SK-N-SH (cell line): ENCODE results near the gene RRP1B. TPM values are rescaled to one million over a fixed set of nuclear protein-coding genes. Genes with fewer than 3 reads are reported as not detected.

Source experiments
- CTCF ChIA-PET: fragments of 300-600, 350-600 bp; formaldehyde crosslinking; extraction: SDS; loops from one replicate; lab custom pipeline; 2021; lab: Yijun Ruan, JAX
- POLR2A ChIA-PET: fragments of 350-600 bp; sonication (Branson Sonifier 250); formaldehyde crosslinking; extraction: SDS; loops from one replicate; lab custom pipeline; 2020; ENCODE audit warnings: antibody characterized with exemption, inconsistent platforms; lab: Yijun Ruan, JAX
- DNase-seq: peaks from one replicate; pipeline ENCODE4 v3.0.0; 2012
- H2AFZ ChIP-seq: fragments of 200-600 bp; sonication (generic); 2 replicates; pipeline ENCODE4 v1.8.1; 2016; ENCODE audit warnings: antibody characterized with exemption, mild to moderate bottlenecking, low read depth
- H3F3A ChIP-seq: fragments of 200-600 bp; sonication (generic); replicated peaks from 2 replicates; pipeline ENCODE3; 2016; ENCODE audit warnings: antibody characterized with exemption, mild to moderate bottlenecking; ENCODE audit not compliant: insufficient read depth
- H3K27ac ChIP-seq, 2 experiments: fragments of 200-500 bp in 1 of 2; fragments of 200-600 bp in 1 of 2; sonication (Bioruptor generic) in 1 of 2; sonication (generic), shearing (Covaris generic) in 1 of 2; 2 replicates each; pipeline versions ENCODE4 v1.5.1 to v1.6.1; 2014 to 2016; ENCODE audit warnings: low read depth in 2 of 2, inconsistent platforms in 1 of 2, low read length in 1 of 2, mild to moderate bottlenecking in 1 of 2, mixed read lengths in 1 of 2
- H3K27me3 ChIP-seq: fragments of 200-600 bp; sonication (generic), shearing (Covaris generic); 2 replicates; pipeline ENCODE4 v1.6.1; 2016; ENCODE audit warnings: mixed run types; ENCODE audit not compliant: insufficient read depth
- H3K36me3 ChIP-seq, 2 experiments: fragments of 200-500 bp in 1 of 2; fragments of 200-600 bp in 1 of 2; sonication (Bioruptor generic) in 1 of 2; sonication (generic) in 1 of 2; replicated peaks in 1 of 2; 2 replicates each; pipeline versions ENCODE3 to v1.5.1; 2014 to 2016; ENCODE audit warnings: low read length in 1 of 2, mild to moderate bottlenecking in 1 of 2; ENCODE audit not compliant: insufficient read depth in 2 of 2, control insufficient read depth in 1 of 2
- H3K4me1 ChIP-seq, 2 experiments: fragments of 200-500 bp in 1 of 2; fragments of 200-600 bp in 1 of 2; sonication (Bioruptor generic) in 1 of 2; sonication (generic), shearing (Covaris generic) in 1 of 2; 2 replicates each; pipeline versions ENCODE4 v1.5.1 to v1.6.1; 2014 to 2016; ENCODE audit warnings: low read depth in 1 of 2, low read length in 1 of 2, mixed run types in 1 of 2; ENCODE audit not compliant: insufficient read depth in 2 of 2, control insufficient read depth in 1 of 2
- H3K4me2 ChIP-seq: fragments of 200-600 bp; sonication (generic), shearing (Covaris generic); 2 replicates; pipeline ENCODE4 v1.6.1; 2017; ENCODE audit warnings: mixed run types
- H3K4me3 ChIP-seq, 2 experiments: fragments of 200-500 bp in 1 of 2; fragments of 200-600 bp in 1 of 2; sonication (Bioruptor generic) in 1 of 2; sonication (generic), shearing (Covaris generic) in 1 of 2; 2 replicates each; pipeline versions ENCODE4 v1.5.1 to v1.8.1; 2014 to 2016; ENCODE audit warnings: low read depth in 2 of 2, inconsistent platforms in 1 of 2, low read length in 1 of 2, mild to moderate bottlenecking in 1 of 2, mixed read lengths in 1 of 2, moderate library complexity in 1 of 2
- H3K79me2 ChIP-seq: fragments of 200-600 bp; sonication (generic); 2 replicates; pipeline ENCODE4 v1.8.1; 2017; ENCODE audit warnings: mild to moderate bottlenecking; ENCODE audit not compliant: insufficient read depth
- H3K9ac ChIP-seq: fragments of 200-600 bp; sonication (generic); 2 replicates; pipeline ENCODE4 v1.6.1; 2017; ENCODE audit warnings: mixed run types
- H3K9me2 ChIP-seq: fragments of 200-600 bp; sonication (generic); 2 replicates; pipeline ENCODE4 v1.6.1; 2017; ENCODE audit warnings: mixed run types
- H3K9me3 ChIP-seq: fragments of 200-600 bp; sonication (generic); 2 replicates; pipeline ENCODE4 v1.6.1; 2017; ENCODE audit warnings: mixed run types, mild to moderate bottlenecking, moderate library complexity
- H4K20me1 ChIP-seq: fragments of 200-600 bp; sonication (generic); 2 replicates; pipeline ENCODE4 v1.6.1; 2017; ENCODE audit warnings: mild to moderate bottlenecking, mixed run types; ENCODE audit not compliant: insufficient read depth
- EZH2phosphoT487 ChIP-seq: fragments of 200-600 bp; sonication (generic); IDR thresholded peaks from 2 replicates; pipeline ENCODE4 v1.6.1; 2017; ENCODE audit warnings: low read depth, mixed run types, mild to moderate bottlenecking, antibody characterized with exemption, moderate library complexity, borderline replicate concordance
- FOSL2 ChIP-seq: IDR thresholded peaks from 2 replicates; pipeline ENCODE4 v1.4.0; 2012; ENCODE audit warnings: low read depth, mild to moderate bottlenecking, moderate library complexity, borderline replicate concordance
- FOXM1 ChIP-seq: IDR thresholded peaks from 2 replicates; pipeline ENCODE4 v1.4.0; 2012; ENCODE audit warnings: low read depth, mild to moderate bottlenecking
- GABPA ChIP-seq: IDR thresholded peaks from 2 replicates; pipeline ENCODE4 v1.4.0; 2012; ENCODE audit warnings: low read depth, mild to moderate bottlenecking
- JUND ChIP-seq: IDR thresholded peaks from 2 replicates; pipeline ENCODE4 v1.4.0; 2012
- NFIC ChIP-seq: IDR thresholded peaks from 2 replicates; pipeline ENCODE4 v1.4.0; 2012; ENCODE audit warnings: borderline replicate concordance
- POLR2AphosphoS5 ChIP-seq: IDR thresholded peaks from 2 replicates; pipeline ENCODE4 v1.6.1; 2012; ENCODE audit warnings: low read depth, low read length
- RAD21 ChIP-seq: IDR thresholded peaks from 2 replicates; pipeline ENCODE4 v1.6.1; 2012; ENCODE audit warnings: mild to moderate bottlenecking, low read length
- RCOR1 ChIP-seq: fragments of 150-350 bp; IDR thresholded peaks from 2 replicates; pipeline ENCODE4 v1.6.1; 2017; ENCODE audit warnings: antibody characterized with exemption, low read length
- REST ChIP-seq: IDR thresholded peaks from 2 replicates; pipeline ENCODE4 v1.6.1; 2012; ENCODE audit warnings: mild to moderate bottlenecking, low read depth, low read length, moderate library complexity
- RXRA ChIP-seq: IDR thresholded peaks from 2 replicates; pipeline ENCODE4 v1.4.0; 2012; ENCODE audit warnings: low read depth, mild to moderate bottlenecking, borderline replicate concordance
- SIN3A ChIP-seq: IDR thresholded peaks from 2 replicates; pipeline ENCODE4 v1.6.1; 2012; ENCODE audit warnings: low read depth, mild to moderate bottlenecking, low read length, moderate library complexity, borderline replicate concordance
- TCF12 ChIP-seq: IDR thresholded peaks from 2 replicates; pipeline ENCODE4 v1.4.0; 2012
- TEAD4 ChIP-seq: IDR thresholded peaks from 2 replicates; pipeline ENCODE4 v1.4.0; 2012; ENCODE audit warnings: mild to moderate bottlenecking, borderline replicate concordance; ENCODE audit not compliant: insufficient read depth
- WGBS: methylation state at CpG from one replicate; pipeline ENCODE4 v1.1.6; 2017; ENCODE audit warnings: low lambda C conversion rate; 5-methylcytosine and 5-hydroxymethylcytosine counted together
- polyA plus RNA-seq, 3 experiments: library from polyadenylated mRNA; depleted of rRNA; stranded (reverse); fragments of >200 nt; gene quantifications; 2 replicates each; pipeline ENCODE4 v1.2.3, GENCODE V29; 2012
- TF ChIP-seq, protein P1 (sequence below): fragments of 200-600 bp; sonication (generic); IDR thresholded peaks from 2 replicates; pipeline ENCODE4 v1.6.1; 2017; ENCODE audit warnings: antibody characterized with exemption, mild to moderate bottlenecking, moderate library complexity

The RRP1B gene
- polyA plus RNA-seq, 1 of the 3 experiments (the other 2 are of a cell fraction), result 10.4 TPM

DNA sequence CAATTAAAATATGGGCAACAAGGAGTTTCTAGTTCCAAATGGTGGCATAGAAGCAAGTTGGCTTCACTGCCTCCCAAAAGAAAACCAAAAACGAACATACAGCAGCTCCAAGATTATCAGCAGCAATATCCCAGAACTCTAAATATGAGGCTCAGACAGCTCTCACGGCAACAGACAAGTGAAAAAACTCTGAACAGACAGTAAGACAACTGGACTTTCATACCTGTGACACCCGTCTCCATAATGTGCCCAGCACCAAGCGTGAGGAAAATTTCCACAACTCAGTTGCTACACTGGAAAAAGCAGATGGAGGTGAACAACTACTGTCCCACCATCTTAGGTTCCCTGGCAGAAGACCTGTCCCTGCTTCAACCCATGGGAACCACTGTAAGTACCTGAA lies 40.0 kb upstream of the RRP1B start (continued):
- TF ChIP-seq GABPA (no peak), POLR2AphosphoS5 (no peak)

DNA sequence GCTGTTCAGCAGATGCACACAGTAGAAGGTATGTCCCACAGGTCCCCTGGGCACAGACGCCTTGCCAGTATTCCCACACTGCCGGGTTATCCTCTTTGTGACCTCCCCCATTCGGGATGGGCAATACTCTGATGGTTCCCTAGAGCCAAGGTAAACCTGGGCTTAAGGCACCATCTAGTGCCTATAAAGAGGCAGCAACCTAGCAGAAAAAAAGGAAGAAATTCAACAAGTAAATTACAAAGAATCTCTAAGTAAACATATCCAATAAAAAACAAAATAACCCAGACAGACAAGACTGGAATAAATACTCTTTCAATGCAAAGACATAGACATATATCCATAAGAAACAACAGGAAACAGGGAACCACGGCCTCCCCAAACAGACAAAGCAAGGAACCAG lies 39.5 kb upstream of the RRP1B start:
- POLR2A ChIA-PET, result no interaction called here

More for the DNA sequence above, 39.5 kb upstream of the RRP1B start:
- Histone ChIP-seq H3K79me2 (no peaks in the 10 kb centered on the region), H3F3A (no peaks in the 10 kb centered on the region), H3K9me2 (no peaks in the 10 kb centered on the region), H3K36me3 (peaks cover 0 to 4% of the 10 kb centered on the region in 2 experiments), H3K9ac (no peak overlapping the region), H3K4me3 (no peak overlapping the region), H3K4me2 (no peak overlapping the region), H3K9me3 (no peaks in the 10 kb centered on the region), H3K27me3 (no peaks in the 10 kb centered on the region), H4K20me1 (no peaks in the 10 kb centered on the region), H3K4me1 (no peaks in the 10 kb centered on the region; a peak in 1 of 4 replicates), H3K27ac (no peak overlapping the region), H2AFZ (no peak overlapping the region)
- CTCF ChIA-PET, result interaction anchor here (2.4 kb wide), 1 partner anchor 26 kb away, joined by 7 read pairs; no protein-coding TSS in a partner anchor
- WGBS, result 77% methylated on average over 4 of the region's 4 CpGs
- DNase-seq, result no peak
- TF ChIP-seq SIN3A (no peak), RCOR1 (no peak), NFIC (no peak), TEAD4 (no peak), GABPA (no peak), TCF12 (no peak), REST (no peak), RXRA (no peak), FOXM1 (no peak), RAD21 (0 out of 2 replicates have a peak, but pooled peaks have one; percentile 15), JUND (no peak), FOSL2 (no peak), EZH2phosphoT487 (no peak)
- TF ChIP-seq, protein P1, sequence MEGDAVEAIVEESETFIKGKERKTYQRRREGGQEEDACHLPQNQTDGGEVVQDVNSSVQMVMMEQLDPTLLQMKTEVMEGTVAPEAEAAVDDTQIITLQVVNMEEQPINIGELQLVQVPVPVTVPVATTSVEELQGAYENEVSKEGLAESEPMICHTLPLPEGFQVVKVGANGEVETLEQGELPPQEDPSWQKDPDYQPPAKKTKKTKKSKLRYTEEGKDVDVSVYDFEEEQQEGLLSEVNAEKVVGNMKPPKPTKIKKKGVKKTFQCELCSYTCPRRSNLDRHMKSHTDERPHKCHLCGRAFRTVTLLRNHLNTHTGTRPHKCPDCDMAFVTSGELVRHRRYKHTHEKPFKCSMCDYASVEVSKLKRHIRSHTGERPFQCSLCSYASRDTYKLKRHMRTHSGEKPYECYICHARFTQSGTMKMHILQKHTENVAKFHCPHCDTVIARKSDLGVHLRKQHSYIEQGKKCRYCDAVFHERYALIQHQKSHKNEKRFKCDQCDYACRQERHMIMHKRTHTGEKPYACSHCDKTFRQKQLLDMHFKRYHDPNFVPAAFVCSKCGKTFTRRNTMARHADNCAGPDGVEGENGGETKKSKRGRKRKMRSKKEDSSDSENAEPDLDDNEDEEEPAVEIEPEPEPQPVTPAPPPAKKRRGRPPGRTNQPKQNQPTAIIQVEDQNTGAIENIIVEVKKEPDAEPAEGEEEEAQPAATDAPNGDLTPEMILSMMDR, result peak; percentile 28
